Mesodermal cell (in vitro differentiated cells): ENCODE measurements around the gene NTMT2.

Experiments used
- H3K27ac ChIP-seq: 2 replicates; pipeline ENCODE4 v1.7.0; 2013; ENCODE audit warnings: mild to moderate bottlenecking, low read depth, low read length, moderate library complexity; ENCODE audit not compliant: severe bottlenecking
- H3K36me3 ChIP-seq: 2 replicates; pipeline ENCODE4 v1.7.1; 2013; ENCODE audit warnings: mild to moderate bottlenecking, low read length, moderate library complexity; ENCODE audit not compliant: control insufficient read depth, insufficient read depth
- H3K4me1 ChIP-seq: one replicate; pipeline ENCODE4 v1.7.1; 2013; ENCODE audit warnings: mild to moderate bottlenecking, low read length; ENCODE audit not compliant: insufficient read depth, control insufficient read depth, poor library complexity, severe bottlenecking
- H3K4me3 ChIP-seq: 2 replicates; pipeline ENCODE4 v1.7.0; 2013; ENCODE audit warnings: low read length, control low read depth, mild to moderate bottlenecking; ENCODE audit not compliant: insufficient read depth, poor library complexity, severe bottlenecking; ENCODE audit errors: extremely low read depth
- H3K9me3 ChIP-seq: 2 replicates; pipeline ENCODE4 v1.7.1; 2013; ENCODE audit warnings: mild to moderate bottlenecking, low read length, moderate library complexity; ENCODE audit not compliant: control insufficient read depth
- WGBS, 2 experiments: methylation state at CpG; one replicate each; pipeline ENCODE4 v1.1.5; 2013; ENCODE audit warnings: missing lambda C conversion rate in 2 of 2; ENCODE audit not compliant: insufficient coverage in 2 of 2; 5-methylcytosine and 5-hydroxymethylcytosine counted together

NTMT2 gene

DNA sequence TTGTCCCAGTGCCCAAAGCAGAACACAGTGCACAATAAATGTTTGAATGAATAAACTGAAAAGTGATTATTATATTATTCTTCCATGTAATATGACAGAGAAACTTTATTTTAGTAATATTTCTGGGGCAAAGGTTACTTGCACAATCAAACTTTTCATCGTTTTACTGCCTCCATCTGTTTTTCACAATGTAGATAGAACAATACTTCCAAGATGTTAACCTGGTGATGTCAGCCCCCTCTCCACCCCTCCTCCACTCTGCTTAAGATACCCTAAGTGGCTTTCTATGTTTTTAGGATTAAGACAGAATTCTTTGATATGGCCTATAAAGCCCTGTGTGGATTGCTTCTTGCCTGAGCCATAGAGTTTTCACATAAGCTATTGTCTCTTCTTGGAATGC lies 13.8 kb upstream of the NTMT2 start:
- Histone ChIP-seq H3K27ac (no peak overlapping the region), H3K4me3 (no peak overlapping the region), H3K36me3 (no peaks in the 10 kb centered on the region), H3K4me1 (peaks cover 4% of the 10 kb centered on the region), H3K9me3 (no peaks in the 10 kb centered on the region)
- 100% methylated on average over 1 of the region's 1 CpG; no CpG with 5 or more reads in 1 of the 2 experiments for WGBS, 2 experiments

DNA sequence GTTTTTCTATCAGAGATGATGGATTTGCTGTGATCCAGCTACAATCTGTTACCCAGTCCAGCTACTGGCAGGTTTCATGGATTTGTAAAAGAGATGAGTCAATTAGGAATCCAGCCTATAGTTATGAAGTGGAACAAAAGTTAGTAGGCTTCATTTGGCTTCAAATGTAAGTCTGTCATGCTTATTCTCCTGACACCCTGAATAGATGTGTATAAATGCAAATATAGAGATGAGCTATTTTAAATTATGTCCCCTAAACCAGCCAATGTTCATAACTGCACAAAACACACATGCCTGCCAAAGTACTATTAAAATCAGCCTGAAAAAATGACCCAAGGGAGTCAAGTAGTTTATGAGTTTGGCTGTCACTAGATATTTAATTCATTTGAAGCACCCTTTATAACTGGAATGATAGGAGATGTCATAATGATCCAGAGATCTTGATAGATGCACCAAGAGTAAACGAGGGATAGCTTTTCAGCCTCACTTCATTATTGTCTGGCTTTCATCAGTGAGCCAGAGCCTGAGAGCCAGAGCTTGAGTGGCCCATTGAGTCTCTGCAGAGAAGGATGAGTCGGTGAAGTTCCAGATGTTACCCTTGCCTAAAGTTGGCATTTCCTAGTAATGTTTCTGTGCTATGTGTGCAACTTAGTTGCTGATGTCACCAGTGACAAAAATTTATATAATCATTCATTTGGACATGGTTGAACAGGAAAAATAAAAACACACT lies 11.8 kb upstream of the NTMT2 start:
- 82 to 100% methylated on average over 1 of the region's 2 CpGs for WGBS, 2 experiments
- H3K4me1 ChIP-seq: no peaks in the 10 kb centered on the region
- no peak overlapping the region for H3K27ac ChIP-seq
- H3K4me3 ChIP-seq: no peak overlapping the region
- no peaks in the 10 kb centered on the region for H3K36me3 ChIP-seq
- no peaks in the 10 kb centered on the region for H3K9me3 ChIP-seq

DNA sequence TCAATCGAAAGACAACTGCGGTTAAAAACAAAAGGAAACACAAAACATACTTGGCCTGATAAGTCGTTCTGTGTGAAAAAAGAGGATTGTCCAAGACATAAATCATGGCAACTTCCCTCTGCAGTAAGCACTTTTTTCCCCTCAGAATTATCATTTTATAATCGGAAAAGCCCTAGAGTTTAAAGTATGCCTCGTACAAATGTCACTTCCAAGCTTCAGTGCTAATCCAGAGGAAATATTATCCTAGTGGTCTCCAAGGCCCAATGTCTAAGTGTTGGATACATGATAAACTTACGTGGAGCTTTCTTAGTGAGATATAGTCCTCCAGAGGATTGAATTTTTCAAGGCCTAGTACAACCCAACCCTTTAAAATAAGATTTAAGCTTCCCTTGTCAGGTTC lies 11.2 kb upstream of the NTMT2 start:
- 84 to 100% methylated on average over 2 to 3 of the region's 6 CpGs for WGBS, 2 experiments
- Histone ChIP-seq H3K9me3 (no peaks in the 10 kb centered on the region), H3K4me1 (no peaks in the 10 kb centered on the region), H3K27ac (no peak overlapping the region), H3K36me3 (no peaks in the 10 kb centered on the region), H3K4me3 (no peak overlapping the region)

DNA sequence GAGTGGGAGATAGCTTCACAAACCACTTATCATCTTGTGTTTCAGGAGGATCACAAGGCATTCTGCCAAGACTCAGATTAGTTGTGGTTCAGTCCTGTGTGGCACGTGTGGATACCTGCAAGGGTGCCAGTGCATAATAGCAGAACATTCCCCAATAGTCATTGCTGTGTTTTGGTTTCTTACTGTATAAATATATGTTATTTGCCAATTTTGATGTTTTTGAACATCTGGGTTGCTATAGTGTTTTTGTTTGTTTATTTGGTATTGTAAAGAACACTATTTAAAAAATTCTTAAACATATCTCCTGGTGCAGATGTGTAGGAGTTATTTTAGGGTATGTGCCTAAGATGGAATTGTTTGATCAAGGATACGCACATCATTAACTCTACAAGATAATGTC lies 5.4 kb upstream of the NTMT2 start:
- H3K27ac ChIP-seq: no peak overlapping the region
- no peak overlapping the region for H3K4me3 ChIP-seq
- no peaks in the 10 kb centered on the region for H3K36me3 ChIP-seq
- peaks cover 13% of the 10 kb centered on the region for H3K9me3 ChIP-seq
- no CpG with 5 or more reads among the region's 2 CpGs for WGBS, 2 experiments
- peaks cover 2% of the 10 kb centered on the region for H3K4me1 ChIP-seq

DNA sequence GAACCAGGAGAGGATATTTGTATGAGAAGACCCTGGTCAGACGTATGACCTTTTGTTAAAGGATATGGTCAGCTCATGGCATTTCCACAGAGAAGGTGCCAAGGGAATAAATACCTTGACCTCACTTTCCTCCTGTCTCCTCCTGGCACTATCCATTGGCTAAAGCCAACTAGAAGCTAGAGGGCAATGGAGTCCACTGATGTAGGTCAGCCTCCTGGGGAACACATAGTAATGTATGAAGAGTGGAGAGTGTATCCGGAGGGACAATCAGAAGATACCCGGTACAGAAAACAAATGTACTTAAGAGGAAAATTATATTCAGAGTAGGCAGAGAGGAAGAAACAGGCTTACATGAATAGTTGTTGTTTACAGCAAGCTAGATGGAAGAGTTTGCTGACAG lies 698 bp upstream of the NTMT2 start:
- Histone ChIP-seq H3K9me3 (peaks cover 13% of the 10 kb centered on the region), H3K4me1 (peaks cover 24% of the 10 kb centered on the region), H3K27ac (no peak overlapping the region), H3K36me3 (no peaks in the 10 kb centered on the region), H3K4me3 (no peak overlapping the region)
- 73 to 90% methylated on average over 2 of the region's 3 CpGs for WGBS, 2 experiments

DNA sequence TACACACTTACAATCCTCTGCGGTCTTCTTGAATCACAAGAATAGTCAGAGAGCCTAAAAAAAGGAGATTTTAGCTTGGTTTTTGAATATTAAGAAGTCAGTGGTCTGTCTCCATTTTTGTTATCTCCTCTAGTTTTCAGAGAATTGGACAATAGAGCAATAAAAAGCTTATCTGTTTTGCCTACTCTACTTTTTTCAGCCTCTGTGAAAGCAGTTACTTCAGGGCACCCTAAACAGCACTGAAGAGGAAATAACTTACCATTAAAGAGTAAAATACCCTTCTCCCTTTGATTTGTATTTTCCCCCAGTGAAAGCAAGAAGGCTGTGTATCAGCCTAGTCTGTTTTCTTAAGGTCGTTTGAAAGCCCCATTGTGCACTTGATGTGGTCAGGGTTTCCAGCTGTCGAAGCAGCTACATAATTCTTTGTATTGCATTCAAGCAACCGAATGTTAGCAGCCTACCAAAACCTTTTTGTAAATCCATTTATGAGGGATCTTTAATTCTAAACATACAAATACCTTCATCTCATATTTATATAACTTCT lies 1.0 kb downstream of the NTMT2 start:
- Histone ChIP-seq H3K9me3 (peaks cover 13% of the 10 kb centered on the region), H3K27ac (peak overlapping the region; percentile 88), H3K36me3 (no peaks in the 10 kb centered on the region), H3K4me1 (peaks cover 24% of the 10 kb centered on the region), H3K4me3 (no peak overlapping the region)
- WGBS, 2 experiments: 17 to 46% methylated on average over 2 to 3 of the region's 4 CpGs

DNA sequence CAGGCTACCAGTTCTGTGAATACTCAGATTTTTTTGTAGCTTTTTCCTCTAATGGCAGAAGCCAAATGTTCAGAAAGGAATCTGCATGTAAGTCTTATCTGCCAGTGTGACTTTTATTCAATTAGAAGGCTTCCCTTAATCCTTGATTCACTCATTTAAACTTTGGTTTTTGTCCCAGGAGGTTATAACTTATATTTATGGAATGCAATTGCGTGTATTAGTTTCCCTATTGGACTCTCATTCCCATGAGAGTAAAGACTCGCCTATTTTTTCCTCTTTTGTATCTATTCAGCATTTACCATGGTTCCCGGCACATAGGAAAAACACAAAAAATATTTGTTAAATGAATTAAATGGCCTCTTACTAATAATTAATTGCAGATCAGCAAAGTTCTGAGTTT lies 3.5 kb downstream of the NTMT2 start:
- Histone ChIP-seq H3K4me3 (no peak overlapping the region), H3K36me3 (no peaks in the 10 kb centered on the region), H3K27ac (no peak overlapping the region), H3K9me3 (peaks cover 9% of the 10 kb centered on the region), H3K4me1 (peaks cover 24% of the 10 kb centered on the region)
- WGBS, 2 experiments: no CpG with 5 or more reads among the region's 3 CpGs

DNA sequence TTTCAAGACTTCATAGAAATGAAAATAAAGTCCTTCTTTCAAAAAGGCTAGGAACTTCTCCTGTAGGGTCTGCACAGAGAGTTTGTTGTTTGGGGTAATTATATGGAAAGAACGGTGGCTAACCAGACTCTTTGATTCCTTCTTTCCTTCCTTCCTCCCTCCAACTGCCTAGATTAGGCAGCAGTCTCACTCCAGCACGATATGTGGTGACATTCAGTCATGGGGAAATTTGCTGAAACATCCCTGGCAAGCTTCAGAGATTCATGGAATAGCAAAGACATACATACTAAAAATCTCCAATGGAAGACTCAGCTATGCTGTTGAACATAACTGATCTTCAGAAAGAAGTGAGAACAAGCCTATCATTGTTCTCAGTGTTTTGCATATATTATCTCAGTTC lies 4.3 kb downstream of the NTMT2 start:
- Histone ChIP-seq H3K4me1 (peaks cover 24% of the 10 kb centered on the region), H3K36me3 (no peaks in the 10 kb centered on the region), H3K4me3 (no peak overlapping the region), H3K9me3 (peaks cover 5% of the 10 kb centered on the region), H3K27ac (peak overlapping the region; percentile 5)
- WGBS, 2 experiments: 50% methylated on average over 1 of the region's 2 CpGs; no CpG with 5 or more reads in 1 of the 2 experiments

DNA sequence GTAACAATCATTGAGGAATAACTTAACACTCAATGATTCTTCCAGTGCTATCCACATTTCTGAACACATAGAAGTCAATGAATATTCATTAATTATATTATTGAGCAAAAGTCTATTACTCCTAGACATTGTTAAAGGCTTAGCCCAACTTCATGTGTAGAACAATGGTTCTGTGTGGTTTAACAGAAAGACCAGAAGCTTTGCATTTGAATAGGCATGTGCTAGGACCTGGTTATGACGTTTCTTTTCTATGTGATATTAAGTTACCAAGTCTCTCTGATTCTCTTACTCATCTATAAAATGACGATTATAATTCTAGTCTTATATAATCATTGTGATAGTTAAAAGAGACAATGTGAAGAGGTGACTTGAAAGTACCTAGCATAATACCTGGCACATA lies 5.2 kb downstream of the NTMT2 start:
- WGBS, 2 experiments: no CpG with 5 or more reads among the region's 2 CpGs
- H3K4me1 ChIP-seq: peaks cover 17% of the 10 kb centered on the region
- peaks cover 5% of the 10 kb centered on the region for H3K9me3 ChIP-seq
- no peak overlapping the region for H3K27ac ChIP-seq
- no peak overlapping the region for H3K4me3 ChIP-seq
- H3K36me3 ChIP-seq: no peaks in the 10 kb centered on the region

DNA sequence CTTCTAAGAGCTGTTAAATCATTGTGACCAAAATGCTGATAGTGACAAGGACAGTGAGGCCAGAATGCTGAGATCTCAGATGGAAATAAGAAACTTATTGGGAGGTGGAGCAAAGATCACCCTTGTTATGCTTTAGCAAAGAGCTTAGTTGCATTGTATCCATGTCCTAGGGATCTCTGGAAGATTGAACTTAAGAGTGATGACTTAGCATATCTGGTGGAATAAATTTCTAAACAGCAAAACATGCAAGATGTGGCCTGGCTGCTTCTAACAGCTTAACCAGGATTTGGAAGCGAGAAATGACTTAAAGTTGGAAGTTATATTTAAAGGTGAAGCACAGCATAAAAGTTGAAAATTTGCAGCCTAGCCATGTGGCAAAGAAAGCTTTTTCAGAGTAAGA lies 7.7 kb downstream of the NTMT2 start:
- Histone ChIP-seq H3K36me3 (no peaks in the 10 kb centered on the region), H3K4me1 (no peaks in the 10 kb centered on the region), H3K9me3 (peaks cover 5% of the 10 kb centered on the region), H3K27ac (no peak overlapping the region), H3K4me3 (no peak overlapping the region)
- WGBS, 2 experiments: 100% methylated on average over 1 of the region's 1 CpG

DNA sequence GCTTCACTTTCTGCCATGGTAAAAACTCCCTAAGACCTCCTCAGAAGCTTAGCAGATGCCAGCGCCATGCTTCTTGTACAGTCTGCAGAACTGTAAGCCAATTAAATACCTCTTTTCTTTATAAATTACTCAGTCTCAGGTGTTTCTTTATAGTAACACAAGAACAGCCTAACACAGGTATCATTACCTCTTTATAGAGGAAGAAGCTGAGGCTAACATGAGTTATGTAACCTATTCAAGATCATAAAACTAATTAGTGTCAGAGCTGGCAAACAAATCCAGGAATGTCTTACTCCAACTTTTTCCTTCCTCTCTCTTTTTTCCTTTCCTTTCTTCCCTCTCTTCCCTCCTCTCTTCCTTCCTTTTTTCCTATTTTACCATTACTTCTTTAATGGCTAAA lies 9.3 kb downstream of the NTMT2 start:
- no peak overlapping the region for H3K27ac ChIP-seq
- peaks cover 5% of the 10 kb centered on the region for H3K9me3 ChIP-seq
- H3K4me3 ChIP-seq: no peak overlapping the region
- WGBS, 2 experiments: 86% methylated on average over 1 of the region's 1 CpG; no CpG with 5 or more reads in 1 of the 2 experiments
- H3K36me3 ChIP-seq: no peaks in the 10 kb centered on the region
- no peaks in the 10 kb centered on the region for H3K4me1 ChIP-seq
